GM10847 (cell line): Measurements from ENCODE around the gene EPB41L4A.

Source experiments
- POLR2A ChIP-seq: IDR thresholded peaks from 2 replicates; pipeline ENCODE4 v1.6.1; 2011; ENCODE audit not compliant: insufficient read length; ENCODE audit errors: extremely low read depth

Gene EPB41L4A

DNA sequence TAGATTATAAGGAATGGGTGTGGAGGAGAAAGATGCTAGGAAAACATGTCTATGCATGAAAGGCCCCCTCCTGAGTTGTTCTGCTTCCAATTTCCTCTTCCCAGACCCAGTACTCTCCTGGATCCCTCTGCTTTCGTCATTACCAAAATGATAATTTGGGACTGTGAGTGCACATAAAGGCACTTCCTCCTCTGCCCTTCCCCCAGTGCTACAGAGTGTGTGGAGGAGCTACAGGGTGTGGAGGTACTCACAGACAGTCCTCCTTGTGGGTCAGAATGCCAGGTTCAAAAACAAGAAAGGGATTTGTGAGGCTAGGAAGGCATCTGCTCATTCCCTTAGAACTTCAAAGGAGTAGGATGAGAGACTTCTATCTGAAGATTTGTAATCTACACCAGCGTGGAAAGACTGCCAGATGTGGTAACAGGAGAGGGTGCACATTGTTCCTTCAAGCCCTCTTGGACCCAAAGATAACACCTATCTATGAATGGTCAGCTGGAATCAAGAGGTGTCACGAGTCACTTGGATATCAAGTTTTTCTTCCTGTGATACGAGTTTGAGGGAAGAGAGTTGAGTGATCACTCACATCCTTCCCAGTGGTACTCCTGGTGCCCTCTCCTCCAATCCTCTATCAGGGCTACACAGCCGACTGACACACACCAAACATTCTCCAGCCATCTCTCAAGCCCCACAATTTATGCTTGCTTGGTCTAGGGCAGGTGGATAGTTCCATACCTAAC is 201.1 kb downstream of the EPB41L4A start:
- TF ChIP-seq POLR2A: no peak

DNA sequence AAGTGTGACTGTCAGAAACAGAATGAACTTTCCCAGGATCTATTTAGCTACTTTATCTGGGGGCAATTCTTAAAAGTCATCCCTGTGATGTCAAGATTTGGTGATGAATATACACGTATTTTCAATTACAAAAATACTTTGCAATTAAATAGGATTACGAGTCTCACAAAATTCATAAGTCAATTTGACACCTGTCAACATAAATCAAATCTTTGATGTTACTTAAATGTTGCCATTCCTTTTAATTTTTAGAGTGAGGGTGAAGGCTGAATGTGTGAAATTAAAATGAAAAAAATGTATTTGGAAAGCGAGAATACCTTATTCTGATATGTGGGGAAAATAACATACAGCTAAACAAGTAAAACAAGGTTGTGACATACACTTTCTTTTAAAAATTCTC is 202.9 kb downstream of the EPB41L4A start:
- TF ChIP-seq POLR2A: no peak

DNA sequence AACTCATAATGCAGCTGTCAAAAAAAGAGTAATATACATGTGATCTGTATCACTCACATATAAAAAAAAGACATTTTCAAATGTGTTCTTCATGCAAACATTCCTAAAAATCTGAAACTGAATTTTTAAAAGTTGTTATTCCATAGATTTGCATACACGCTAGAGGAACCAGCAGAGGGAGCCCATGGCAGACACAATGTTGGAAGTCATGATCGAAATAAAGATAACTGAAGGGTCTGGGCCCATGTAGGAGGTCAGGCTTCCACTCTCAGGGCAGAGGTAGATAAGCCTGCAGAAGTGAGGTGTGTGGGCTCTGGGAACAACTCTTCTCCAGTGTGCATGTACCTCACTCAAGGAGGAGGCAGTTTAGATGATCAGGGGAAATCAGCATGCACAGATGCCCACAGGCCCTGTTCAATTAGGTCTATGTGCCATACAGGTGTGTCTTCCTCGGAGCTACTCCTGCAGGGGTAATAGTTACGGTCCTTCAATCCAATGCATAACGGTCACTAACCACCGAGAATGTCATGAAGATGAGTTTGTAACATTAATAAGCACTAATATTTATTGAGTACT is 208.6 kb downstream of the EPB41L4A start:
- TF ChIP-seq POLR2A: no peak

DNA sequence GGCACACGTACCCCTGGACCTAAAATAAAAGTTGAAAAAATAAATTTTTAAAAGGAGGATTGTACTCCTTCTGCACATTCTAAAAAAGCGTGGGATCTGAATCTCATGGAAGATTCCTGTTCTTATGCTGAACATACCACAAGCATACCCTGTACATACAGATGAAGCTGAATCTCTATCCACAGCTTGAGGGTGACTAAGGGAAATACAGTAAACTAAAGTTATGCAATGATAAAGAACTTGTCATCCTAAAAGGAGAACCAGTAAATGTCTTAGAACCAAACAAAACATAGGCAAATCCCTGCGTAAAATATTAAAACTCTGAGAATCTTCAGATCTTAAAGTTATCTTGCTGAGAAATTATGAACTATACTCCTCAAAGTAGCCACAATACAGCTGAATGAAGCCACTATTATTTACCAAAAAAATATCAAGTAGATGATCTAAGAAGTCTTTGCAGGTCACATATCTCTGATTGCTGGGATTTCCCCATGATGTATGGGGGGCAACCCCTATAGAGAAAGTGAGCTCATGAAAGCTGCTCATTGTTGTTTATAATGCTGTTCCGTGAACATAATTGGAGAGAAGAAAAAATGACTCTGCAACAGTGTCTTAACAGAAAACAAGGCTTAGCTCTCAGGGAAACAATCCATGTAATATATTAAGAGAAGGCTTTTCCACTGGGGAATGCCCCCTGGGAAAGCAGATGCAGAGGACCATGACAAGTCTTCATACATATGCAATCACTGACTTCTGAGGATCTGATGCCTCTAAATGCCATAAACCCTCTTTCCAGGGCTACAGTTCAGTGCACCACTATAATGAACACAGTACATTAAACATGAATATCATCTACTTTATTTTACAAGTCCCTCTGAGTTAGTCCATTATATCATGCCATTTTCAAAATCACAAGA is 210.1 kb downstream of the EPB41L4A start:
- TF ChIP-seq POLR2A: no peak

DNA sequence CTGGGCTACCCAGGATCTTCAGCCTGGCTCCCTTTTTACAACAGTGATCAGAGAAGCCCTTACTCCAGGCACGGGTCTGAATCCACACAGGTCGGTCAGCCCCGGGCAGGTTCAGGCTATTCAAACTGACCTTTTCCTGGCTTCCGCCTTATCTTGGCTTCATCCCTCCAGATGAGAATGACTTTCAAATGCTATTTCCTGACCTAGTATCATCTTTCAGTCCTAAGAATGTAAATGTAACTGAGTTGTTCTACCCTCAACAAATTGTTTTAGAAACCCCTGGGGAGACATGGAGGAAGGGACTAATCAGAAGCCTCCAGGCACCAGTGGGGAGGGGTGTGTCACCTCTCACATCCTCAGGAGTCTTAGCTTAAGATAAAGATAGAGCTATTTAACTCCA is 213.2 kb downstream of the EPB41L4A start:
- no peak for TF ChIP-seq POLR2A

- no peak for TF ChIP-seq POLR2A
Measured at GRCh38 chr5:112203229-112203628, 215.8 kb downstream of the EPB41L4A start.

DNA sequence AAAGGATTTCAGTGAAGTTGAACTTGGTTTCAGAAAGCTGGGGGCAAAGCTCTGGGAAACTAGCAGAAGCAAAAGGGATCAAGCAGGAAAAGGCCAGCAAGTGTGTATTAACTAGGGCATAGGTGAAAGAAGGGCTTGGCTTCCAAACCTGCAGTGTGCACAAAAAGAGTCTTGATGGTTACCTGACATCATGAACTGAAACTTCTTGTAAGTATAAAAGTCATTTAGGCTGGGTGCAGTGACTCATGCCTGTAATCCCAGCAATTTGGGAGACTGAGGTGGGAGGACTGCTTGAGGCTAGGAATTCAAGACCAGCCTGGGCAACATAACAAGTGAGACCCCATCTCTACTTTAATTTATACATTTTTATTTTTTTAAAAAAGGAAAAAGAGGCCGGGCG is 216.4 kb downstream of the EPB41L4A start:
- TF ChIP-seq POLR2A: no peak

DNA sequence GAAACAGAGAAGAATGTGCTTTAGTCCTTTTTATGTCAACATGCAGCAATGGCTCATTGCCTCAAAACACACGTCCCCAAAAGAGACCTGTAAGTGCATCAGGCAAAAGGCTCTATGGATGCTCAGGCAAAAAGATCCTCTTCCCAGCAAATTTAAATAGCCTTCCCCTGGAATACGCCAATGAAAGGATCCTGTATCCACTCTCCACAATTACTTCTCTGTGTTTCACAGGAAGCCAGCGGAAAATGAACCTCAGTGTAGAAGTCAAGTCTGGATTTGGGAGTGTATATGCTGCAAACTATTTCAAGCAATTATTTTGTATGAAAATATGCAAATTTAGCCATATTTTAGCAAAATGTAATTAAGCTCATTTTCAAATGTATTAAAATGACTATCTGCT is 217.9 kb downstream of the EPB41L4A start:
- TF ChIP-seq POLR2A: no peak

DNA sequence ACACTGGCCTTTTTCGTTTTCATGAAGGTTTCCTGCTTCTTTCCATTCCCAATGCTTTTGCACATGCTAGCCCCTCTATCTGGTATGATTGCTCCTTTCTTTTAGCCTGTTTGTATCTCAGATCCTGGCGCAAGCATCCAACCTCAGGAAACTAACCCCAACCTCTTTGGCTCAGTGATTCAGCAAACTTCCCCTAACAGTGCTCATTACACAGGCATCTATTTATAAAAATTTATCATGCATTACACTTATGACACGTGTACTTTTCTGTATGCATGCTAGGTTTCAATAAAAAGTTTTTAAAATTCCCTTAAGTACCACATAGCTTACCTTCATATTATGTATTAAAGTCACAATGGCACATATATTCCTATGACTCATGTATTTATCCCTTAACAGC is 218.9 kb downstream of the EPB41L4A start:
- no peak for TF ChIP-seq POLR2A

DNA sequence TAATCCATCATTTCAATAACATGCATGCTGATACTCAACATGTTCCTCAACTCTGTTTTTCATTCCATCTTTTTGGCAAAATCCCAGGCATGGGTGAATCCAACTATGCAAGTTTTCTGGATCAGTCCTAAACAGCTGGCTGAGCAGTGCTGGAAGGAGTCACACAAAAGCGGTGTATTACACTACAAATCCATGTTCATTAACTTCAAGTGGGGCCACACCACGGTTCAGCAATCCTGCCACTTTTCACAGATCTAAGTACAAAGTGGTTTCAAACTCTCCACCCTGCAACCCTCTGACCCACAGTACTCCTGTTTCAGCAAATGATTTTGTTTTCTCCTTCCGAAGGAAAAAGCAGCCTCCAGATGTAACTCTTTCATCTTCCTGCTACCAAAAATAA is 222.5 kb downstream of the EPB41L4A start:
- TF ChIP-seq POLR2A: no peak

DNA sequence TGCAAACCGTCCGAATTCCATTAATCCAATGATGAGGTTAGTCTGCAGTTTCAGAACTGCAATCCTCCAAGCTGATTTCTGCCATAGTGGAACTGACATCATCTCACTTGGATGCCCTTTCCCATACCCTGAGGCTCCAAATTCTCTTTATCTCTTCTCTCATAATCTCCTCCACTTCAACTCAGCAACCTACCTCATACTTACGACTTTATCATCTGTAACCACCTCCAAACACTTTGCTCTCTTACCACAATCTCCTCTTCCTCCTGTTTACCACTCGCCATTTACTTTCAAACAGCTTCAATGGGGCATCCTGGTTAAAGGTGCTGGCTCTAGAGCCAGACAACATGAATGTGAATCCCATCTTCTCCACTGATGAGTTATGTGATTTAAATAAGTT is 223.2 kb downstream of the EPB41L4A start:
- TF ChIP-seq POLR2A: no peak

GRCh38 chr5:112192866-112193265 is 226.2 kb downstream of the EPB41L4A start:
- no peak for TF ChIP-seq POLR2A

- TF ChIP-seq POLR2A: no peak
Measured at GRCh38 chr5:112192072-112192471, 227.0 kb downstream of the EPB41L4A start.

DNA sequence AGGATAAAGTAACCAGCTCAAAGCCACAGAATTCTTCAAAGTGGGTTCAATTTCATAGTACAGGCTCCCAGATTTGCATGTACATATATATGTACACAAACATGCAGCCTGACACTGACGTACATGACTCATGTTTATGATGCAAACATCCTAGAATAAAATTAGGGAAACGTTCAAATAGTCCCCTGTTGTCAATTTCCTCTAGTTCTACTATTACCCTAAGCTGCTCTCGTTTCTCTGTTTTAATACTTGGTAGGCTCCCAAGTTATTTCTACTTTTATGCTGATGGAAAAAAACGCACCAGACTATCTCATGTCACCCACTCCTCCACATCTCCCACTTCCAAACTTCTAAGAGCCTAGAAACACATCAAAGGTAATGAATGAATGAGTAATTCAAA is 229.7 kb downstream of the EPB41L4A start:
- no peak for TF ChIP-seq POLR2A

- no peak for TF ChIP-seq POLR2A
Measured at GRCh38 chr5:112186401-112186990, 232.6 kb downstream of the EPB41L4A start.

- no peak for TF ChIP-seq POLR2A
Measured at GRCh38 chr5:112183874-112184273, 235.2 kb downstream of the EPB41L4A start.
